HG03097 (cell line): ENCODE results near the gene AWAT2.

ENCODE experiments used
- ATAC-seq: cut with Tn5 transposase; IDR thresholded peaks from one replicate; pipeline ENCODE4 v1.9.1; 2021; ENCODE audit not compliant: unreplicated experiment, low FRiP score

Gene AWAT2

GRCh38 chrX:70042399-70043371 is 7.1 kb downstream of the AWAT2 start:
- no peak for ATAC-seq

GRCh38 chrX:70041993-70042392 is 7.7 kb downstream of the AWAT2 start:
- no peak for ATAC-seq

- ATAC-seq: no peak
Measured at GRCh38 chrX:70039758-70040157, 10.0 kb downstream of the AWAT2 start.

GRCh38 chrX:70038951-70039350 is 10.8 kb downstream of the AWAT2 start:
- no peak for ATAC-seq

- ATAC-seq: no peak
Measured at GRCh38 chrX:70038515-70038914, 11.2 kb downstream of the AWAT2 start.

GRCh38 chrX:70034646-70035045 is 15.1 kb downstream of the AWAT2 start:
- no peak for ATAC-seq

- ATAC-seq: no peak
Measured at GRCh38 chrX:70033348-70034051, 16.2 kb downstream of the AWAT2 start.

GRCh38 chrX:70032792-70033191 is 16.9 kb downstream of the AWAT2 start:
- ATAC-seq: no peak

GRCh38 chrX:70030301-70030767 is 19.4 kb downstream of the AWAT2 start:
- ATAC-seq: peak; percentile 81

- no peak for ATAC-seq
Measured at GRCh38 chrX:70029863-70030262, 19.9 kb downstream of the AWAT2 start.

GRCh38 chrX:70026851-70027200 is 22.9 kb downstream of the AWAT2 start:
- ATAC-seq: no peak

- no peak for ATAC-seq
Measured at GRCh38 chrX:70026112-70026850, 23.5 kb downstream of the AWAT2 start.

- ATAC-seq: no peak
Measured at GRCh38 chrX:70025464-70025863, 24.3 kb downstream of the AWAT2 start.

- ATAC-seq: no peak
Measured at GRCh38 chrX:70022616-70023015, 27.1 kb downstream of the AWAT2 start.

- ATAC-seq: no peak
Measured at GRCh38 chrX:70016513-70016912, 33.2 kb downstream of the AWAT2 start.

GRCh38 chrX:70013466-70014381 is 36.0 kb downstream of the AWAT2 start:
- ATAC-seq: no peak

GRCh38 chrX:70012756-70013155 is 37.0 kb downstream of the AWAT2 start:
- ATAC-seq: no peak

GRCh38 chrX:70009970-70010369 is 39.8 kb downstream of the AWAT2 start:
- no peak for ATAC-seq

GRCh38 chrX:70009049-70009448 is 40.7 kb downstream of the AWAT2 start:
- no peak for ATAC-seq

- ATAC-seq: no peak
Measured at GRCh38 chrX:70007946-70008345, 41.8 kb downstream of the AWAT2 start.
